Measurements from ENCODE around the gene RASAL2.

GRCh38 chr1:178506669-178507068, 412.8 kb downstream of the RASAL2 start:
- no peak for TF ChIP-seq CTCF (IDR thresholded peaks at IDR 0.05)
- no peak for TF ChIP-seq POLR2A (IDR thresholded peaks at IDR 0.05)
